NCI-H345 treated with DMSO at 0.1 percent for 48 hours (cell line): ENCODE results near the gene ETV6.
"Not testable (repeated sequence)": the region's sequence is repeated elsewhere in the genome, so short reads cannot be mapped to it uniquely, and the experiment has no call there.

Source experiments
- DNase-seq: peaks from one replicate; lab custom pipeline; 2025; ENCODE audit not compliant: unreplicated experiment; lab: John Stamatoyannopoulos, UW

The ETV6 gene

DNA sequence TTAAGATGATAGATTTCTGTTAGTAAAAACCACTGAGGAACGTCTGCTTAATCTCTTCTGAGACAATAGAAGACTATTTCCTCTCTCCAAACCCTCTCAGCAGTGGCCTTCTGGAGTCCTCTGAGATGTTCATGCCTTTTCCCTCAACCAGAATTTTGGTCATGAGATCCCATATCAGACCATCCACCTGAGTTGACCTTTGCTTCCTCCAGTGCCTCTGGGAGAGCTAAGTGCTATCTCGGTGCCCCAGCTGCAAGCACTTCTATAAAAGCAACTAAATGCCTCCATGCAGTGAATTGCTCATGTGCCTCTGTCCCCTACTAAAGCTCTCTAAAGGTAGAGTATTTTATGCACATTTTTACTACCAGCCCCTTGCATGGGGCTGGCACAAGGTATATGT lies 248.4 kb downstream of the ETV6 start:
- no peak for DNase-seq

GRCh38 chr12:11901701-11902524 lies 252.4 kb downstream of the ETV6 start:
- no peak for DNase-seq

DNA sequence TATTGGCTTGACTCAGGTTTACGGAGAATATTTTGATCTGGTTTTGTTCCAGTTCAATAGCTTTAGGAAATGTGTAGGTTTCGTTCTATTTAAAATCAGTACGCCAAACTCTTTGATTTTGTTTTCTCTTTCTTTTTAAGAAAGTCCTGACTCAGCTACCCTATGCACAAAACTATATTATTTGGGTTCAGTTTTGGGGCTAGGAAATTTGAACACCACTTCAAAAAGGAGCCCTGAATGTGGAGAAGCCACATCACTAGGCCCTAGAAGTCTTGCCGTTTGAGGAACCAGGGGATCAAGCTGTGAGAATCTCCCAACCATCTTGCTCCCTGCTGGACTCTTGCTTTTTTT lies 253.0 kb downstream of the ETV6 start:
- DNase-seq: no peak

DNA sequence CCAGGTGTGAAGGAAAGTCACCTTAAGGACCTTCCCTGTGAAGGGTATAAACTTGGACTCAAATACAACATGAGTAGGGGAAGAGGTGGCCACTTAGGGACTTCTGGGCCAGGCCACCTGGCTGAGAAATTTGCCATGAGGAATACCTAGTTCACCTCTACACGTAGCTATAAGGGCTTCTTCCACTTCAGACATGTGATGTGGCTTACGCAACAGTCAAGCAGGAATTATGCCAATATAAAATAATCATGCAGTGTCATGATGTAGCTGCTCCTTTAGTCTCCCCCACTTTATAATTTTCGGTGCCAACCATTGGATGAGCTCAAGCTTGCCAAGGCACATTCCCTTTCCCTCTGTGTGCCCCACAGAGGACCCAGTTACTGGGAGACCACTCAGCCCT lies 254.7 kb downstream of the ETV6 start:
- DNase-seq: no peak

DNA sequence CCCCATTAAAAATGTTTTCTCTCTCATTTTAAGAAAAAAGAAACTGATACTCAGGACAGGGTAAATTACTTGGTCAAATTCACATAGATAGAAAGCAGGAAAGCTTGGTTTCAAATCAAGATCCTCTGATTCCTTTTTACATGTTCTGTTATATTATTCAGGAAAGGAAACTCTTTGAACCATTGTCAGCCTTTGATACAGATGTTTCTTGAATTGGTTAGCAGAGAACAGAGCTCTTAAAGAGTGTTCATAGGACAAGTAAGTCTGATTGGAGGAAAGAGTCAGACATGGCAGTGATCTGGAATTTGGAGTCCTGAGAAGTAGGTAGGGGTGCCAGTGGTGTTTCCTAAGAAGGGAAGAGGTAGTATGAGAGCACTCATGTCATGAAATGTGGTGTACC lies 256.1 kb downstream of the ETV6 start:
- DNase-seq: no peak

GRCh38 chr12:11906286-11906935 lies 256.9 kb downstream of the ETV6 start:
- no peak for DNase-seq

DNA sequence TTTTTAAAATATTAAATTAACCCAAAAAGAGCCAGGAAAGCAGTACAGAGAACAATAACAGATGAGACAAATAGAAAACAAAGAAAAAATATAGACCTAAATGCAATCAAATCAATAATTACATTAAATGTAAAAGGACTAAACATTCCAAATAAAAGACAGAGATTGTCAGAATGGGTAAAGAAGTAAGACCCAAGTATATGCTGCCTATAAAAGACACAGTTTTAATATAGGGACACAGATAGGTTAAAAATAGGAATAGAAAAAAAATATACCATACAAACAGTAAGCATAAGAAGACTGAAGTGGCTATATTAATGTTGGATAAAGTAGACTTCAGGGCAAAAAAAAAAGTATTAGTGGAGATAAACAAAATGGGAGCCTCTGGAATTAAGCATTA lies 258.2 kb downstream of the ETV6 start:
- no peak for DNase-seq

GRCh38 chr12:11909406-11909805 lies 259.9 kb downstream of the ETV6 start:
- not testable (repeated sequence) for DNase-seq

DNA sequence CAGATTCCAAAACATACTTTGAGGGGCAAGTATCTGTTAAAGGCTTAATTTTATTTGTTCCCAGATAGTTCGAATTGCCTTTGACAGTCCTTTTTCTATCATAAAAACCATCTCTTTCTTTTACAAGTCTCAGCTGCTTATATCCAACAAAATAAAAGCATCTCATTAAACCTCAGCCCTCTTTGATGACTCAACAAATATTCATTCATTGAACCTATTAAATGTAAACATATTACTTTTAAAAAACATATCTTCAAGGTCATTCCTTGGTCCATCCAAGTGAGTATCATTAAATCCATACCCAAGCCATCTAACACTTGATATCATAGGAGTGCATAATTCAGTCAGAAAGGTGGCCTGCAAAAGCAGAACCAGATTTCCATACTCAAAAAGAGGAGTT lies 266.6 kb downstream of the ETV6 start:
- no peak for DNase-seq

- no peak for DNase-seq
These were observed 267.3 kb downstream of the ETV6 start for GRCh38 chr12:11916771-11917170.

DNA sequence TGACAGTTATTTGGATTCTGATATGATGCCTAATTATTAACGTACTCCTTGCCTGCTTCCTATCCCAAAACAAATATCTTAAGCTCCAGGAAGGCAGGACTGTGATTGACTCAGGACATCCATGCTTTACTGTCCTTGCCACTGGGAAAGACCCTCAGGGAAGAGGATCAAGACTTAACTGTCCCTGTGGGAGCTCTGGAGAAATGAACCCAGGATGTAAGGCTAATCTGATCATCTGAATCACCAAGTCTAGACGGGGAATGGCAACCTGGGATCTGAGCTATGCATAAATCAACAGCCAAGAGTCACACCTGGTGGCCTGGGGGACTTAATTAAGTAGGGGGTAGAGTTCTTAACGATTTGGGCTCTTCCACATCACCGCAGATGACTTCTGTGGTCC lies 268.0 kb downstream of the ETV6 start:
- no peak for DNase-seq

DNA sequence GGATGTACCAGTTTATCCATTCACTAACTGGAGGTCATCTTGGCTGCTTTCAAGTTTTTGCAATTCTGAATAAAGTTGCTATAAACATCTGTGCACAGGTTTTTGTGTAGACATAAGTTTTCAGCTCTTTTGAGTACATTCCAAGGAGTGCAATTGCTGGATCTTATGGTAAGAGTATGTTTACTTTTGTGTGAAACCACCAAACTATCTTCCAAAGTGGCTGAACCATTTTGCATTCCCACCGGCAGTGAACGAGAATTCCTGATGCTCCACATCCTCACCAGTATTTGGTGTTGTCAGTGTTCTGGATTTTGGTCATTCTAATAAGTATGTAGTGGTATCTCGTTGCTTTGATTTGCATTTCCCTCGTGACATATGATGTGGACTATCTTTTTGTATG lies 270.8 kb downstream of the ETV6 start:
- no peak for DNase-seq

GRCh38 chr12:11922361-11922760 lies 272.9 kb downstream of the ETV6 start:
- DNase-seq: no peak

DNA sequence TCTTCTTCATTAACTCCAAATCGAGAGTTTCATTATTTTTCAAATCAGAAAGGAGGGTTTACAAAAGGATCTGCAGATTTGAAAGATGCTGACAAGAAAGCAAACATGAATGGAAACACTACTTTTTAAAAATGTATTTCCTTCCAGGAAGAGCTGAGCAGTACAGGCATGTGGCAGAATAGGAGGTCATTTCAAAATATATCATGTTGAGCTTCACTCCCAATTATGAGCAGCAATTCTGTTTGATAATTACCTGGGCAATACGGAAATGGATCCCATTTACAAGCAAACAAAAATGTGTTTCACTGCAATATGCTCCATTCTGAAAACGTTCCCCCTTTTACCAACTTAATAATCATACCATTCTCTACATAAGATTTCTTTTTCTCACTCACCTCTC lies 273.6 kb downstream of the ETV6 start:
- no peak for DNase-seq

GRCh38 chr12:11927286-11927935 lies 277.9 kb downstream of the ETV6 start:
- DNase-seq: no peak

DNA sequence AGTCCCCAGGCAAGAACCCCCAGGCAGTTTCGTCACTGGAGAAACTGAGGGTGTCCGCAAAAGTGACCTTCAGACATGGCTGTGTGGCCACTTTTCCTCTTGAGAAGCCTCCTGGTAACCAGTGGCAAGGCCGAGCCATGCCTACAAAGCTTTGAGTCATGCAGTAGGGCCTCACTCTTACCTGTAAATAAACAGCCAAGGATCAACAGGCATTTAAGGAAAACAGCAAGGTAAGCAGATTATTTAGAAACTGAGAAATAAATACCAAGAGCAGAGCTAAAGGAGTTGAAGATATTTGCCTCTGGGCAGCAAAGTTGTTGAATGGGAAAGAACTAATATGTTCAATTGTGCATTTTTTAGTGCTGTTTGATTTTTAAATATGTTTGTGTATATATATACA lies 280.2 kb downstream of the ETV6 start:
- DNase-seq: no peak

DNA sequence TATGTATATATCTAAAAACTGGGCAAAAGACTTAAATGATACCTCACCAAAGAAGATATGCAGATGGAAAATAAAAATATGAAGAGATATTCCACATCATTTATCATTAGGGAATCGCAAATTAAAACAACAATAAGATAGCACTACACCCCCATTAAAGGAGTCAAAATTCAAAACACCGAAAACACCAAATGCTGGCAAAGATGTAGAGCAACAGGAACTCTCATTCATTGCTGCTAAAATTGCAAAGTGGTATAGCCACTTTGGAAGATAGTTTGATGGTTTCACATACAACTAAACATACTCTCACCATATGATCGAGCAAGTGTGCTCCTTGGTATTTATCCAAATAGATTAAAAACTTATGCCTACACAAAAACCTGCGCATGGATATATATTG lies 289.7 kb downstream of the ETV6 start:
- DNase-seq: no peak

DNA sequence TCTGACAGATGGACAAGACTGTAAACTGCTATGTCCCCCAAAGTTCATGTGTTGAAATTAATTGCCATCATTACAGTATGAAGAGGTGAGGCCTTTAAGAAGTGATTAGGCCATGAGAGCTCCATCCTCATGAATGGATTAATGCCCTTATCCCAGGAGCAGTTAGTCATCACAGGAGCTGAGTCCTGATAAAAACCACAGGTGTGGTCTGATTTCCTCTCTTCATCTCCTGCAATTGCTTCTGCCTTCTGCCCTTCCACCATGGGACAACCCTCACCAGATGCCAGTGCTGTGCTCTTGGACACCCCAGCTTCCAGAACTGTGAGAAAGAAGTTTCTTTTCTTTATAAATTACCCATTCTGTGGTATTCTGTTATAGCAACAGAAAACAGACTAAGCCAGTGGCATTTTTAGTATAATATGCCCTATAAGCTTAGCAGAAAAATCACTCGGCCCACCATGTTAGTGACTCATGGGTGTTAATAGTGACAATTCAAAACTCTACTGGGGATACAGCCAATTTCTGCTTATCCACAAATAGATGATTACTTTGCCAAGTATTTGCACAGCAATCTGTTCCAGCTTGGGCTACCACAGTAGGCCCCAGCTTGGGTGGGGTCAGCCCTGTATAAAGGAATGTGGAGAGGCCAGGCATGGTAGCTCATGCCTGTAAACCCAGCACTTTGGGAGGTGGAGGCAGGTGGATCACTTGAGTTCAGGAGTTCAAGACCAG lies 292.3 kb downstream of the ETV6 start:
- no peak for DNase-seq

- DNase-seq: peak; percentile 41
These were observed 294.6 kb downstream of the ETV6 start for GRCh38 chr12:11943919-11944700.
